Liver (tissue), 9 donors: ENCODE measurements around the gene LETMD1. TPM values are rescaled to one million over a fixed set of nuclear protein-coding genes. Genes with fewer than 3 reads are reported as not detected.
A peak's percentile ranks its signal among the peaks of the same experiment; 100 is the strongest.

Experiments used
- DNase-seq: peaks from one replicate; pipeline ENCODE4 v3.0.0-alpha.2; 2017; ENCODE audit warnings: low spot score
- H3K27ac ChIP-seq, 2 donors: one replicate each; pipeline ENCODE4 v1.7.0; 2013; ENCODE audit warnings: inconsistent platforms in 2 of 2, low read length in 2 of 2, control low read depth in 1 of 2, low read depth in 1 of 2, mild to moderate bottlenecking in 1 of 2
- H3K27me3 ChIP-seq, 4 donors: one replicate each; pipeline versions ENCODE4 v1.6.1 to v1.7.0; 2013; ENCODE audit warnings: low read length in 3 of 4, inconsistent platforms in 1 of 4, mild to moderate bottlenecking in 1 of 4, moderate library complexity in 1 of 4; ENCODE audit not compliant: control insufficient read depth in 4 of 4, insufficient read depth in 4 of 4
- H3K36me3 ChIP-seq, 4 donors: one replicate each; pipeline versions ENCODE4 v1.6.1 to v1.7.0; 2013; ENCODE audit warnings: low read length in 3 of 4, mild to moderate bottlenecking in 3 of 4, low read depth in 1 of 4, moderate library complexity in 1 of 4; ENCODE audit not compliant: control insufficient read depth in 4 of 4, insufficient read depth in 3 of 4
- H3K4me1 ChIP-seq, 4 donors: one replicate each; pipeline versions ENCODE4 v1.6.1 to v1.7.0; 2013; ENCODE audit warnings: low read length in 3 of 4, mild to moderate bottlenecking in 3 of 4, moderate library complexity in 1 of 4; ENCODE audit not compliant: control insufficient read depth in 4 of 4, insufficient read depth in 4 of 4
- H3K4me3 ChIP-seq, 3 donors: one replicate each; pipeline versions ENCODE4 v1.6.1 to v1.7.0; 2013; ENCODE audit warnings: low read length in 3 of 3, control low read depth in 1 of 3, low read depth in 1 of 3, mild to moderate bottlenecking in 1 of 3
- H3K9ac ChIP-seq, 2 donors: one replicate each; pipeline ENCODE4 v1.7.0; 2013; ENCODE audit warnings: low read length in 2 of 2, mild to moderate bottlenecking in 2 of 2, moderate library complexity in 2 of 2, control low read depth in 1 of 2, low read depth in 1 of 2
- H3K9me3 ChIP-seq, 4 donors: one replicate each; pipeline versions ENCODE4 v1.6.1 to v1.7.0; 2013; ENCODE audit warnings: low read length in 3 of 4; ENCODE audit not compliant: control insufficient read depth in 4 of 4
- ATF3 ChIP-seq: IDR thresholded peaks from 2 replicates; pipeline ENCODE4 v1.6.1; 2016; ENCODE audit warnings: antibody characterized with exemption
- CTCF ChIP-seq: fragments of 150-350 bp; IDR thresholded peaks from 2 replicates; pipeline ENCODE4 v1.5.1; 2017; ENCODE audit warnings: improper control_type of control experiment, low read depth, low read length; ENCODE audit not compliant: missing input control
- EGR1 ChIP-seq, 2 donors: IDR thresholded peaks; 2 replicates each; pipeline ENCODE4 v1.6.1; 2016 to 2018; ENCODE audit warnings: antibody characterized with exemption in 2 of 2, low read depth in 2 of 2
- HNF4A ChIP-seq, 2 donors: conservative IDR thresholded peaks; 2 replicates each; pipeline ENCODE4 v1.6.1; 2016; ENCODE audit warnings: antibody characterized with exemption in 2 of 2, mild to moderate bottlenecking in 2 of 2
- JUND ChIP-seq, 2 donors: IDR thresholded peaks; 2 replicates each; pipeline ENCODE4 v1.6.1; 2016; ENCODE audit warnings: antibody characterized with exemption in 2 of 2
- MAX ChIP-seq: IDR thresholded peaks from 2 replicates; pipeline ENCODE4 v1.6.1; 2016; ENCODE audit warnings: antibody characterized with exemption
- NR2F2 ChIP-seq: IDR thresholded peaks from 2 replicates; pipeline ENCODE4 v1.6.1; 2016; ENCODE audit warnings: antibody characterized with exemption
- RAD21 ChIP-seq, 2 donors: IDR thresholded peaks; 2 replicates each; pipeline ENCODE4 v1.6.1; 2016; ENCODE audit warnings: antibody characterized with exemption in 2 of 2, mild to moderate bottlenecking in 2 of 2
- REST ChIP-seq: IDR thresholded peaks from 2 replicates; pipeline ENCODE4 v1.6.1; 2016; ENCODE audit warnings: antibody characterized with exemption, mild to moderate bottlenecking
- RXRA ChIP-seq, 2 donors: IDR thresholded peaks; 2 replicates each; pipeline ENCODE4 v1.6.1; 2017 to 2018; ENCODE audit warnings: antibody characterized with exemption in 2 of 2, mild to moderate bottlenecking in 1 of 2
- SP1 ChIP-seq: IDR thresholded peaks from 2 replicates; pipeline ENCODE4 v1.6.1; 2018; ENCODE audit warnings: antibody characterized with exemption, mild to moderate bottlenecking
- TAF1 ChIP-seq: conservative IDR thresholded peaks from 2 replicates; pipeline ENCODE4 v1.6.1; 2016; ENCODE audit warnings: antibody characterized with exemption, mild to moderate bottlenecking
- YY1 ChIP-seq: IDR thresholded peaks from 2 replicates; pipeline ENCODE4 v1.6.1; 2016; ENCODE audit warnings: antibody characterized with exemption, mild to moderate bottlenecking
- ZBTB33 ChIP-seq: IDR thresholded peaks from 2 replicates; pipeline ENCODE4 v1.6.1; 2016; ENCODE audit warnings: antibody characterized with exemption
- WGBS: extraction: QIAGEN DNeasy Blood & Tissue Kit; methylation state at CpG from one replicate; pipeline ENCODE4 v1.1.7; 2013; 5-methylcytosine and 5-hydroxymethylcytosine counted together
- polyA plus RNA-seq, 2 donors: library from polyadenylated mRNA; stranded (reverse) in 1 of 2; unstranded in 1 of 2; fragments of 200-250 nt in 1 of 2; fragments of >200 nt in 1 of 2; fragmentation: Nextera tagmentation in 1 of 2; extraction: Ambion mirVana in 1 of 2; gene quantifications; one replicate each; pipeline versions ENCODE4 v1.2.1 to v1.2.3, GENCODE V29; 2013 to 2015
- total RNA-seq, 2 donors: library from RNA; depleted of rRNA; stranded (reverse); fragments of >200 nt; gene quantifications; one replicate each; pipeline ENCODE4 v1.2.3, GENCODE V29; 2014
- donor health status: healthy.
- donor health status: healthy.
- donor health status: healthy.
- donor health status: healthy.
- donor health status: healthy.

LETMD1 gene
- total and polyA plus RNA-seq, 4 donors = 17.6 to 41.0 (median 22.5) TPM

- WGBS = 98% methylated on average over 5 of the region's 5 CpGs
- H3K9me3 ChIP-seq = no peaks in the 10 kb centered on the region
- DNase-seq = no peak
- no peak overlapping the region for H3K9ac ChIP-seq
- no peaks in the 10 kb centered on the region for H3K27me3 ChIP-seq
- TF ChIP-seq TAF1 = no peak
- peak; percentile 18 for TF ChIP-seq SP1
- TF ChIP-seq REST = no peak
- TF ChIP-seq RAD21 (IDR thresholded peaks at IDR 0.05) = no peak
- peak; percentile 35 for TF ChIP-seq ATF3
- TF ChIP-seq EGR1 (IDR thresholded peaks at IDR 0.05; ENCODE audit: low read depth in 2 of 2) = no peak
- no peak for TF ChIP-seq NR2F2
- peak; percentile 43 to 67 for TF ChIP-seq HNF4A (conservative IDR thresholded peaks at IDR 0.05)
- TF ChIP-seq JUND (IDR thresholded peaks at IDR 0.05) = peak; percentile 53 to 92
- no peak for TF ChIP-seq CTCF
- TF ChIP-seq MAX = no peak
- H3K4me1 ChIP-seq = peaks cover 0 to 8% (median 0%) of the 10 kb centered on the region in 4 donors
- H3K27ac ChIP-seq = peak overlapping the region in 1 of 2 donors; percentile 9
- peaks cover 6 to 49% (median 28%) of the 10 kb centered on the region in 4 donors for H3K36me3 ChIP-seq
- H3K4me3 ChIP-seq = no peak overlapping the region
Measured at GRCh38 chr12:51065530-51065929, 17.4 kb downstream of the LETMD1 start.

- Histone ChIP-seq H3K4me1 (peaks cover 0 to 8% (median 0%) of the 10 kb centered on the region in 4 donors), H3K27me3 (no peaks in the 10 kb centered on the region), H3K36me3 (peaks cover 6 to 46% (median 21%) of the 10 kb centered on the region in 4 donors), H3K9me3 (no peaks in the 10 kb centered on the region), H3K27ac (no peak overlapping the region), H3K4me3 (no peak overlapping the region), H3K9ac (no peak overlapping the region)
- WGBS = 96% methylated on average over 4 of the region's 4 CpGs
- no peak for TF ChIP-seq RXRA (IDR thresholded peaks at IDR 0.05)
- no peak for TF ChIP-seq YY1
- no peak for DNase-seq
Measured at GRCh38 chr12:51067229-51067628, 19.1 kb downstream of the LETMD1 start.

- DNase-seq = no peak
- H3K4me1 ChIP-seq = peaks cover 0 to 6% (median 0%) of the 10 kb centered on the region in 4 donors
- no peak overlapping the region for H3K27ac ChIP-seq
- H3K36me3 ChIP-seq = peaks cover 8 to 43% (median 20%) of the 10 kb centered on the region in 4 donors
- TF ChIP-seq TAF1 (no peak), ZBTB33 (no peak)
- no peaks in the 10 kb centered on the region for H3K27me3 ChIP-seq
- H3K9ac ChIP-seq = no peak overlapping the region
- no peak overlapping the region for H3K4me3 ChIP-seq
- 92% methylated on average over 7 of the region's 7 CpGs for WGBS
- no peaks in the 10 kb centered on the region for H3K9me3 ChIP-seq
Measured at GRCh38 chr12:51067771-51068170, 19.6 kb downstream of the LETMD1 start.
